Stimulated activated CD4-positive, alpha-beta T cell treated with anti-CD3 and anti-CD28 coated beads, TNF-alpha, amount 100 ng/mL, for 24 hours (primary cell): ENCODE measurements around the gene OR6P1.

Experiments used
- DNase-seq, 3 experiments: peaks; one replicate each; pipeline ENCODE4 v3.0.0-alpha.2; 2020; ENCODE audit warnings: low read depth in 3 of 3

The OR6P1 gene

GRCh38 chr1:158516966-158517365 lies 53.4 kb downstream of the OR6P1 start:
- DNase-seq, result no peak
